OCI-LY7 (cell line): ENCODE measurements around the gene PHF5A.

Experiments
- EZH2phosphoT487 ChIP-seq: fragments of 200-600 bp; sonication (generic); IDR thresholded peaks from 2 replicates; pipeline ENCODE4 v1.6.1; 2018; ENCODE audit warnings: low read depth, borderline replicate concordance, mild to moderate bottlenecking, mixed run types, antibody characterized with exemption, low read length, moderate library complexity, mixed read lengths
- TF ChIP-seq, protein P1 (sequence below): fragments of 200-600 bp; sonication (generic); conservative IDR thresholded peaks from 2 replicates; pipeline ENCODE4 v1.5.1; 2014; ENCODE audit warnings: mild to moderate bottlenecking, antibody characterized with exemption, low read length, moderate library complexity, mixed read lengths

DNA sequence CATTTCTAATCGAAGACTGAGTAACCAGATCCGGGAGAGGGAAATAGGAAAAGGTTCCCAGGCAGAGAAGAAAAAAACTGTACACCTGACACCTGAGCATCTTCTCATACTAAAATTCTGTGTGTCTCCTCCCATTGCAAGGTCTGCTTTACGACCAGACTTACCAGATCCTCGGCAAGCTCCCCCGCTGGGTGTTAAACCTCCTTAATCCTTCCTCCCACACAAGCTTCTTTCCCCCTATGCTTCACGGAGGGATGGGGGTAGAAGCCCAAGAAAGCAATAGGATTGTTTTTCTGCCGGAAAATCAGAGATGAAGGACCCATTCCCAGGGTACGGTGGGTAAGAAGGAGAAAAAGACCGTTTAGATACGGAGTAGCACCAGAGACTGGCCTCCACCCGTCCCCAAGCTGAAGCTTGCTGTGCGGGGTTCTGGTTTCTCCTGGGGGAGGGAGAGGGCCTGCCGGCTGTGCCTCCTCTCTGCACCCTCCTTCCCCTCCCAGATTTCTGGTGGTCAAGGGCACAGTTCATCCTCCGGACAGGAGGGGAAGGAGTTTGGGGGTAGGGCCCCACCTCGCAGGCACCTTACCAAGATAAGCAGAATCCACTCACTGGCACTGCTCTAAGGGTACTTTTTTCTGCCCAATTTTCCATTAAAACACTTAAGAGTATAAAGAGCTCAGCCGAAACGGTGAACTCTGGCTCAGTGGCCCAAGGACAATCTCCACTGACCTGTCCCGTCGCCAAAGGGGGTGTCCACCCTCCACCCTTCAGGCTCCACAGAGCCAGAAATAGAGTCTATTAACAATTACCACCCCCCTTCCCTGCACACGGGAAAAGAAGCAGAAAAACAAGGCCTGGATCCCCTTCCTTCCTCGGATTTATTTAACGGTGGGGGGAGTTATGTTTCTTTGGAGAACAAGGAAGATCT, 23.1 kb downstream of the PHF5A start:
- TF ChIP-seq, protein P1, sequence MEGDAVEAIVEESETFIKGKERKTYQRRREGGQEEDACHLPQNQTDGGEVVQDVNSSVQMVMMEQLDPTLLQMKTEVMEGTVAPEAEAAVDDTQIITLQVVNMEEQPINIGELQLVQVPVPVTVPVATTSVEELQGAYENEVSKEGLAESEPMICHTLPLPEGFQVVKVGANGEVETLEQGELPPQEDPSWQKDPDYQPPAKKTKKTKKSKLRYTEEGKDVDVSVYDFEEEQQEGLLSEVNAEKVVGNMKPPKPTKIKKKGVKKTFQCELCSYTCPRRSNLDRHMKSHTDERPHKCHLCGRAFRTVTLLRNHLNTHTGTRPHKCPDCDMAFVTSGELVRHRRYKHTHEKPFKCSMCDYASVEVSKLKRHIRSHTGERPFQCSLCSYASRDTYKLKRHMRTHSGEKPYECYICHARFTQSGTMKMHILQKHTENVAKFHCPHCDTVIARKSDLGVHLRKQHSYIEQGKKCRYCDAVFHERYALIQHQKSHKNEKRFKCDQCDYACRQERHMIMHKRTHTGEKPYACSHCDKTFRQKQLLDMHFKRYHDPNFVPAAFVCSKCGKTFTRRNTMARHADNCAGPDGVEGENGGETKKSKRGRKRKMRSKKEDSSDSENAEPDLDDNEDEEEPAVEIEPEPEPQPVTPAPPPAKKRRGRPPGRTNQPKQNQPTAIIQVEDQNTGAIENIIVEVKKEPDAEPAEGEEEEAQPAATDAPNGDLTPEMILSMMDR = no peak
- no peak for TF ChIP-seq EZH2phosphoT487
